Effector CD8-positive, alpha-beta T cell (primary cell): ENCODE measurements around the gene MSLN.
"Not testable (repeated sequence)": the region's sequence is repeated elsewhere in the genome, so short reads cannot be mapped to it uniquely, and the experiment has no call there.

ENCODE experiments used
- DNase-seq: peaks from one replicate; lab custom pipeline; 2025; lab: John Stamatoyannopoulos, UW

MSLN gene

GRCh38 chr16:734981-735881 lies 25.3 kb upstream of the MSLN start:
- no peak for DNase-seq

GRCh38 chr16:735982-736453 lies 24.5 kb upstream of the MSLN start:
- DNase-seq = no peak

GRCh38 chr16:736936-737481 lies 23.5 kb upstream of the MSLN start:
- no peak for DNase-seq

- DNase-seq = no peak
These were observed 20.7 kb upstream of the MSLN start for GRCh38 chr16:739560-740458.

GRCh38 chr16:740459-740763 lies 20.1 kb upstream of the MSLN start:
- no peak for DNase-seq

GRCh38 chr16:740764-741505 lies 19.6 kb upstream of the MSLN start, which contains the start of gene CIAO3:
Gene CIAO3 (minus strand): TSS chr16:740997. CDS start chr16:740985, 12 bp downstream.
- peak; percentile 90 for DNase-seq

- DNase-seq = no peak
These were observed 18.4 kb upstream of the MSLN start for GRCh38 chr16:741986-742629.

- DNase-seq = not testable (repeated sequence)
These were observed 17.6 kb upstream of the MSLN start for GRCh38 chr16:742894-743293.

- DNase-seq = no peak
These were observed 16.6 kb upstream of the MSLN start for GRCh38 chr16:743794-744500.

- no peak for DNase-seq
These were observed 14.8 kb upstream of the MSLN start for GRCh38 chr16:745739-746138.

- no peak for DNase-seq
These were observed 13.9 kb upstream of the MSLN start for GRCh38 chr16:746637-747036.

GRCh38 chr16:747978-748746 lies 12.4 kb upstream of the MSLN start:
- DNase-seq = no peak

- no peak for DNase-seq
These were observed 11.5 kb upstream of the MSLN start for GRCh38 chr16:749010-749409.

GRCh38 chr16:750485-750884 lies 10.0 kb upstream of the MSLN start:
- no peak for DNase-seq

- no peak for DNase-seq
These were observed 9.2 kb upstream of the MSLN start for GRCh38 chr16:751152-752006.

GRCh38 chr16:752007-752312 lies 8.6 kb upstream of the MSLN start:
- DNase-seq = no peak

GRCh38 chr16:754121-754607 lies 6.4 kb upstream of the MSLN start:
- DNase-seq = not testable (repeated sequence)

- DNase-seq = no peak
These were observed 5.9 kb upstream of the MSLN start for GRCh38 chr16:754656-755055.

GRCh38 chr16:756428-756827 lies 4.1 kb upstream of the MSLN start:
- no peak for DNase-seq
